ENCODE results near the gene KLF3.

KLF3 gene

DNA sequence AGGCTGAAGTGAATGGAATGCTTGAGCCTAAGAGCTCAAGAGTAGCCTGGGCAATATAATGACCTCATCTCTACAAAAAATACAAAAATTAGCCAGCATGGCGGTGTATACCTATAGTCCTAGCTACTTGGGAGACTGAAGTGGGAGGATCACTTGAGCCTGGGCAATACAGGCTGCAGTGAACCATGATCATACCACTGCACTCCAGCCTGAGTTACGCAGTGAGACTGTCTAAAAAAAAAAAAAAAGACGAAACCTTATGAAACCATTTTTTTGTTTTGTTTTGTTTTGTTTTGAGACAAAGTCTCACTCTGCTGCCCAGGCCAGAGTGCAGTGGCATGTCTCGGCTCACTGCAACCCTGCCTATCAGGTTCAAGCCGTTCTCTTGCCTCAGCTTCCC is 81.9 kb downstream of the KLF3 start:
- no peak for DNase-seq (ENCODE audit: low read depth)

DNA sequence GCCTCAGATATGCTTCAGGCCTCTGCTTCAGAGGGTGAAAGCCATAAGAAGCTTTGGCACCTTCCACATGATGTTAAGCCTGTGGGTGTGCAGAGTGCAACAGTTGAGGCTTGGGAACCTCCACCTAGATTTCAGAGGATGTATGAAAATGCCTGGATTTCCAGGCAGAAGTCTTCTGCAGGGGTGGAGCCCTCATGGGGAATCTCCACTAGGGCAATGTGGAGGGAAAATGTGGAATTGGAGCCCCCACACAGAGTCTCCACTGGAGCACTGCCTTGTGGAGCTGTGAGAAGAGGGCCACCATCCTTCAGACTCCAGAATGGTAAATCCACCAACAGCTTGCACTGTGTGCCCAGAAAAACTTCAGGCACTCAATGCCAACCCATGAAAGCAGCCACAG is 83.6 kb downstream of the KLF3 start:
- no peak for DNase-seq (ENCODE audit: low read depth)

DNA sequence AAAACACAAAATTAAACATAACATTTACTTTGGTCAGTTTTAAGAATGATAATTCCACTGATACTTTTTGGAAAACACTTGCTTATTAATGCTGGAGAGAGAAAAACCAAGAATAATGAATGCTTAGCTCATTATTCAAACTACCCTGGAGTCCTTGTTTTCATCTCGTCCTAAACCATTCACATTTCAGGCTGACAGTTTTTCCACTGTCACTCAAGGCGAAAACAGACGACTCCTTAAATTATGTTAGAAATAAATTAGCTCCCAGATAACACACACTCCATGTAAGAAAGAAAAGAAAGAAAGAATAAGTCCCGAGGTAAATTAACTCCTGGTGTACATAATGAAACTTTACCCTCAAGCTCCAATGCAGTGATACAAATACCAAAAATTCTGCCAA is 85.3 kb downstream of the KLF3 start:
- DNase-seq (ENCODE audit: low read depth) = no peak
